8988T (cell line): ENCODE measurements around the gene BEND7.

Source experiments
- DNase-seq: peaks from one replicate; pipeline ENCODE4 v3.0.0; 2011

BEND7 gene

DNA sequence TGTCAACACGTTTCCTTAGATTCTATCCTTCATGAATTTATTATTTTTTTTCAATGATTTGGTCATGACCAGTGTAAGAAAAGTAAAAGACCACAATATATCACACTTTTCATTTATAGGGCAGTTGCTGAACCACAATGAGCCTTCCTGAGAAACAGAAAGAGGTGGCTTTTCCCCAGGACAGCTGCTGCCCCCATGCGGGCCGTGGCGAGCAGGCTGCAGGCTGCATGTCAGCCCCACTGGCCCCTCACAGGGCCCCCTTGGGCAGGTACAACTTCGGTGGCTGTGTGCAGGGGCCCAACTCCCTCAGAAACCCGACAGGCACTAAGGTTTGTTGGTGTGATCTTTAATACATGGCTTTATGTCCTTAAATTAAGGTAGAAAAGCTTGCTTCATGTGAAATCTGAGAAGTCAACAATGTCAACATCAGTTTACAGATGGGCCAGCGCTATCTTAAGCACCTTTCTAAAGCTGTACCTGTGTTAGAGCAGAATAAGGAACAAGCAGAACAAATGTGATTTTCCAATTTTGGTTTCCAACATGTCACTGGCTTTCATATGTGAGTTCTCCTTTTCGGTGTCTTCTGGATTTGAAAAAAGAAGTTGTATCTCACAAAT, 10.6 kb downstream of the BEND7 start:
- peak; percentile 55 for DNase-seq

DNA sequence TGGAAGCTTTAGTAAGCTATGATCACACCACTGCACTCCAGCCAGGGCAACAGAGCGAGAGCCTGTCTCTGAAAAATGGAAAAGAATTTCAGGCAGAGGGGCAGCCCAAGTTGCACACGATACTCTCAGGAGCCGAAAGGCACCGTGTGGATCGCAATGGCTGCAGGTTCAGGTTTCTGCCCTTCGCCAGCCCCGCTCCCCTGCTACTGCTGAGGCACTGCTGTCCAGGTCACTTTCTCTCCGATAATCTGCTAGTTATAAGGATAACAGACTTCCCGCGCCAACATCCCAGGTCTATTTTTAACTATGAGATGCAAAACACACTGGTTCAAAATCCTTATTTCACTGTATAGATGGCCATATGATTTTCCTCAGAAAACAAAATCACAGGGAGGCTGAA, 11.1 kb downstream of the BEND7 start:
- DNase-seq, result no peak

DNA sequence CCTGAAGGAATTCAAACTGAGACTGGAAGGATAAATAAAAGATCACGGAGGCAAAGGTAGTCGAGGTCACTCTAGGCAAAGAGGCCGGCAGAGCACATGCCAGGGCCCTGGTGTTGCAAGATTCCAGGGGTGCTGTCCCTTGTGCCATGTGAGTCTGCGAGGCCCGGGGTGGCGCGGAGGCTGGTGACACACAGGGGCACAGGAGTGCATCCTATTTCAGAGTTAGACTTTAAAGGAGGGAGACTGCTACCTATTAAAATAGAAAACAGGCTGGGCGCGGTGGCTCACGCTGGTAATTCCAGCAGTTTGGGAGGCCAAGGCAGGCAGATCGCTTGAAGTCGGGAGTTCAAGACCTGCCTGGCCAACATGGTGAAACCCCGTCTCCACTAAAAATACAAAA, 12.6 kb downstream of the BEND7 start:
- DNase-seq, result no peak

DNA sequence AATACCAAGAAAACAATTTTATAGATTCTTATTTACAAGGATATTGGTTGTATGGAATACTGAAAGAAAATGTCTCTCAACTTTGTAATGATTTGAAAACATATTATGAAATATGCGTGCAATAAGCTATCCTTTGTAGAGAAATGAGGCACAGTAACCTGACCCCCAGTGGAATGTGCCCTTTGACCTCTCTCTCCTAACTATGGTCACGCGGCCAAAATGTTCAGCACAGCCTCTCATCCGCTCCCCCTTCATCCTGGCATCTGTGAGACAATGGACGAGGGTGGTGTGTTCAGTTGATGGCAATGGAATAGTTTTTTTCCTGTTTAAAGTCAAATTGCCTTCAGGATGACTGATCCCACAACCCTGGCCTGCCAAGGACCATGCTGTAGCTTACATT, 13.3 kb downstream of the BEND7 start:
- no peak for DNase-seq

DNA sequence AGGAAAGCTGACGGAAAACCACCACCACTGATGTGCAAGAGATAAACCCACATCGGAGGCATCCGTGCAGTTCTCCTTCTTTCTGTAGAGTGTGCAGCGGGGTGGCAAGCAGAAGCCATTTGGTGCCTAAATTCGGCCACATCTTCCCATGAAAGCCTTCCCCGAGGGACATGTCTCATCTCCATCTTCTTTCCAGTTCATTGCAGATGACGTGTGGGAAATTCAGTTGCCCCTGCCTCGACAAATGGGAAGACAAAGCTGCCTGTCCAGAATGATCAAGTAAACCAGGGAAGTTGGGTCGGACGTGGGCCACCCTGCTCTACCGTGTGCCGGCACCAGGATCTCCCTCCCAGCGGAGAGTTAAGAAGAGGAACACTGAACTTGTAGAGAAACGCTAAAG, 14.5 kb downstream of the BEND7 start:
- no peak for DNase-seq

DNA sequence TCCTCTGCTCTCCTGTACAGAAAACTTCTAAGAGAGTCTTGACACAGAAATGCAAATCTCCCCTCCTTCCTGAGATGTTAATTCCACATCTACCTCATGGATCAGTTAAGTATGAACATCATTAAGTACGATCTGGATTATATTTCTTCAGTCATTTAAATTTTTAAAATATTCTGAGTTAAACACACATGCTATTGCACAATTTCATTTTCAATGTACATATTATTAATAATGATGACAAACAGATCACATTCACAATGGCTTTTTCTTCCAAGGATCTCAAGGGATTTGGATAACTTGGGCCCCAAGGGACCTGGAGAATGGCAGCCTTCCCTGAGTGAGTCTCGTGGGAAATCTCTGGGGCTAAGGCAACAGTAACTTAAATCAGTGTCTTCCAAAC, 16.2 kb downstream of the BEND7 start:
- no peak for DNase-seq

DNA sequence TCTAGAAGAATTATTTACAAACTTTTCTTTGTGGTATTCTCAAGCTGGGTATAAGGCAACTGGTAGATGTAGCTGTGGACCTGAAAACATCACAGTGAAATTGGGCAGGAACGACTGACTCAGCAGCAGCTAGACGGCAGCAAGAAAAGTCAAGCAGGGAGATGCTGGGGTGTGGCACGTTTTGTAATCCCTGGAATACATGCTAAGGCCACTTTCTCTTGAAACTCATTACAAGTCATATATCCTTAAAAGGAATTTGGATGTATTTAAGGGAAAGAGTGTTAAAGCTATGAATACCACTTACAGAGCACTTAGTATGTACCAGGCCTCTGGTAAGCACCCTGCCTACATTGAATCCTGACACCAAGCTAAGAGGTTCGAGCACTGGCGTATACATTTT, 17.4 kb downstream of the BEND7 start:
- DNase-seq, result no peak

DNA sequence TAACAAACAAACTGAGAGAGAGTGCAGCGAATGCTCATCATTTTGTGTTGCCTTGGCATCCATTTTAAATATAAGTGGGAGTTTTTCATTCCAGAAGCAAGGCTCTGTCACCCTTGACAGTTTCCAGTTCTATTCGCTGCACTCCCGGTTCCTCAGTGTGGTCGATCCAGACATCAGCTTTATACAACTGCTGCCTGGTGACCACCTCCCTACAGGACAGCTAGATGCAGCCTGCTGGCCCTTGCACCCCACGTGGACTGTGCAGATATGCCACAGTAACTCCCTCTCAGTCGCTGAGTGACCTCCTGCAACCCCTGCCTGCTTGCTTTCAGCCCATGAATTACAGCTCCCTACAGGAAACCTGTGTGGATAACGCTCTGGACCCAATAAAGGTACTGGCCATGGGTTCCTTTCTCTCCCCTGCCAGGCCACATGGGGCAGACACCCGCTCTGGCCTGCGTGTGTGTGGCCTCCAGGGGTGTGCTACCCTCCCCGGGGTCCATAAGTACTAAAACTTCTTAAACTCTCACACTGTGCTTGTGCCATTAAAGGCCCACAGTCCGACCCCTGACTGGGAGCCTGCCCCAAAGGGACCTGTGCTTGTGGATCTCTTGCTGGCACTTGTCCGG, 23.6 kb downstream of the BEND7 start:
- DNase-seq, result no peak

DNA sequence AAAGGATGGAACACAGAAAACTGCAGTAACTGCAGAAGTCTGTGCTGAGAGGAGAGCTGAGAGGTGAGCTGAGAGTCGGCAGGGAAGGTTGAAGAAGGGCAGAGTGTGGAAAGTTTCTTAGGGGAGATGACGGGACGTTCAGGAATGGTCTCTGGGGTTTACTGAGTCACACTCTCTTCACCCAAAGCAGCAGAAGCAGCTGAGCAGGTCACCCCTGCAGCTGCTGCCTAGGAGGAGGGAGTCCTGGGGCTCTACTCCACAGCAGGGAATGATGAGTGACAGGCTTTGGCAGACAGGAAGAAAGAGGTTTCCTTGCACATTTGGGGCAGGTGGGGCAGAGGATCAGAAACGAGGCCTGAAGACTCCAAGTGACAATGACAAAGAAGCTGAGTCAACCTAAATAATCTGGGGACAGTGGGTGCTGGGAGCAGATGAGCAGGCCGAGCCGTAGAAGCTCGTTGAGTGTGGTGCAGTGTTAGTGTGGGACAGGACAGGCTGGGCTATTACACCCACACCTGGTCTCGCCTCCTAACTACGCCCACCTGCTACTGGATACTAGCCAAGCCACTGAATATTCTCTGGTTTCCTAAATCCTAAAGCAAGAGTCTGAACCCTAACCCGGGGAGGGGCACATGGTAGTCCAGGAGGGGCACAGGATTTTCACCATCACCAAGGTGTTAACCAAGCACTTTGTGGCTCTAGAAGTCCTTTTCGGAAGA, 24.9 kb downstream of the BEND7 start:
- DNase-seq, result peak; percentile 20

DNA sequence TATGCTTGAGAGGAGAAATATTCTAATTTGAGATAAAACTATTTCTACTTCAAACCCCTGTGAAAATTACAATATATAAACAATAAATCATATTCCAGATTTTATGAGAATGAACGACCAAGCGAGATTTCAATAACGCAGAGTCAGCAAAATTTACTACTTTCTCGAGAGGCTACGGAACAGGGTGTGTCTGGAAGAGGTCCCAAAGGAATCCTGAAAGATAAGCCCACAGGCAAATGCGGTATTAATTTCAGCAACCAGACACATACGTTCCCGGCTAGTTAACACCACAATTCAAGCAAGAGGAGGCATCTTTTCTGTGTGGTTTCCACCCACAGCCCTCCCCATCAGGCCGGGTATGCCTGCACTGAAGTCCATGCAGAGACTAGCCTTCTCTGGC, 26.4 kb downstream of the BEND7 start:
- DNase-seq, result no peak

DNA sequence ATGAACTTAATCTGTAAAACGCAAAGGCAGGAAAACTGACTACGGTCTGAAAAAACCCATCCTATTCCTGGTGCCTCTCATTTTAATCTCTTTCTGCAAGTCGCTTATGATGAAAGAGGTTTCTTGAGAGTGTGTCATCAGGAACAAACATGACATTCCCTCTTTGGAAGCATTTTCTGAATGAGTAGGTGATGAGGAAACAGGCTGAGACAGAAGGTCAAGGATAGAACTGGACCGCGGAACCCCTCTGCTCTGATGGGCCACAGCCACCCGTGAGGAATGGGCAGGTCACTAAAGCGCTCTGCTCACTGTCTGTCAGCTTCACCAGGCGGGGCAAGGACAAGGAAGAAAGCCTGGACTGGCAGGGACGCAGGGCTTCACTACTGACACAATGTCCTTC, 28.6 kb downstream of the BEND7 start:
- DNase-seq, result no peak

DNA sequence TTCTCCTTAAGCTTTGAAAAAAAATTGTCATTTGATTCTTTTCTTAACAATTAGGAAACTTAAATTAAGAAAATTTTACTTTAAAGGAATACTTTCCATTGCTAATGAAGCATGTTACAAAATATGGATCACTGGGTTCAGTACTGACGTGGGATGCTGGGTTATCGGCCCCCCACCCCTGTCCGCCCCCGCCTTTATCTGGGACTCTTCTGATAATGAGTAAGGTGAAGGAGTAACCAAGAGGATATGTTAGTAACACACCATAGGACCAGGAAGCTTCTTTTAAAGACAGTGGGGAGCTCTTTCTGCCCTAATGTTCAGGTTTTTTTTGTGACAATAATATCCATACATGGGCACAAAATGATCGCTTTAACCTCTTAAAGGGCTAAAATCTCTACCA, 29.7 kb downstream of the BEND7 start:
- no peak for DNase-seq

DNA sequence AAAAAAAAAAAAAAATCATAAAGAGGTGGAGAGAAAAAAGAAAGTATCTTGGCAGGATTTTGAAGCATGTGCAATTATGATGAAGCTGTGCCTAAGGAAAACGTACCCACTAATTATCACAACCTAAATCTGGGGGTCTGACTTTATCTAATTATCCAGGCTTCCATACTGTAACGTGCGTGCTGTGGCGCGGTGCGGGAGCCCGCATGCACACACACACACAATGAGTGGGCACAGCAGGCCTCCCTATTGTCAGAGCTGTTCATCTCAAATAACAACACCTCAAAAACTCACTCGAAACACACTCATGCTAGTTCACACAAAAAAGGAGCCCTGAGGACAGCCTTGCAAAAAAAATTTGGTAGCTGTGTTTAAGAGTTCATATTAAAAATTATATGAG, 31.9 kb downstream of the BEND7 start:
- no peak for DNase-seq

DNA sequence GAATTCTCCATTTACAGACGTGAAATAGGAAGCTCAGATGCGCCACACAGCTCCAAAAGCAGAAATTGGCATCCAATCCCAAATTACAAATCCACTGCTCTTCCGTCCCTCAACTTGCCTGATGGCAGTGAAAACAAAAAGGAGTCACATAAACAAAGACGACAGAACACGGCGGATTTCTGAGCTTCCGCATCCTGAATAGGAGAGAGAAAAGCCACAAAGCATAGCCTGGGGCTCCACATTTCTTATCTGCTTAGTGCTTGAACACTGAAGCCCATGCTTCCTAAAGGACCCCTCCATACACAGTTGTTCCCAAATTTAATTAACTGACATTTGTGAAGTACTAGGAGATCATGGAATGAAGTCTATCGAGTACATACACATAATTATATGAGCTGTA, 32.6 kb downstream of the BEND7 start:
- no peak for DNase-seq

DNA sequence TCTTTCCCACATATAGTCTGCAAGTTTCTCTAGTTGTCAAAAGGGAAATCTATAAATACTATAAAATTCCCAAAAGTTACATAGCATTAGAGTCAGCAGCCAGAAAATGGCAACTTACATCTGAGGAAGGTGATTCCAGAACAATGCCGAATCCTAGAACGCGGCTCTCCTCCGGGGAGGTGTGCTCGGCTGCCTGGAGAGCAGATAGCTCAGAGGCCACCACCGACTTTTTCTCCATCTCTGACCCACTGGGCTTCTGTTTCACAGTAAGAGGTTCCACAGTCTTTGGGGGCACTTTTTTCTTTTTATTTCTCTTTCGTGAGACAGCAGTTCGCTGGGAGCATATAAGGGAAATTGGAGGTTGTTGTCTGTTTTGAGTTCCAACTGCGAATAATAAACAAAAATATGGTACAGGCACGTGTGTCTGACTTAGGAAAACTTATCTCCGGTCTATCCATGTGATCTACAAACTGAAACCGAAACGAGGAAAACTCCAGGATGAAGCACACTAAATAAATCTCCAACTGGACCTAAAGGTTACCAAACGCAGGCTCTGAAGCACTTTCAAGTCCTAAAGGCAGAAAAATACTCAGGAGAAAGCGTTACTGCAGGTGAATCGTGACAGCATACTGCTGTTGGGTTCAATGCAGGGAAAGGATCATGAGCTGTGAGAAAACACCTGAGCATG, 36.2 kb downstream of the BEND7 start:
- no peak for DNase-seq

DNA sequence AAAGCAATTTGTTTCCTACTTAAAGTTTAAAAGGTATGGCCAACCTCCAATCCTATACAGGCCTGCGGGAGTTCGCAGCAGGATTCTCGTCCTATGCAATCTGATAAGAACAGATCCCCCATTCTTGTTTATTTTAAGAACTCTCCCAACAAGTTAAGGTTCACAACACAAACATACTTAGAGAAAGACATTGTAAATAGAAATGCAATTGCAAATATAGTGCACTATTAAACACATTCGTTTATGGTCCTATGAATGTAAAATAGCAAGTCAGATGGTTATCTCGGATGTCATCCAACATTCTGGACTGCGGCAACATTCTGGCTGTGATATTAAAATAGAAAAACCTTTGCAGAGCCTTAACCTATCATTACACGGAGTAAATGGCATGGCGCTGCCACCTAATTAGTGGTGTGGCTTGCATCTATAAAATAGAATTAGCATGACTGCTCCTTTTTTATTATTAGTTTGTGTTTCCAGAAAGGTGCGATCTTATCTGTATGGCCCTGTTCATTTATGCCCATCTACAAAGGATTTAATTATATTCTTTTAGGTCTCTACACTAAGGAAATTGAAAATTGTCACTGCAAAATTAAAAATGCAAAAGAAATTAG, 37.0 kb downstream of the BEND7 start:
- no peak for DNase-seq

DNA sequence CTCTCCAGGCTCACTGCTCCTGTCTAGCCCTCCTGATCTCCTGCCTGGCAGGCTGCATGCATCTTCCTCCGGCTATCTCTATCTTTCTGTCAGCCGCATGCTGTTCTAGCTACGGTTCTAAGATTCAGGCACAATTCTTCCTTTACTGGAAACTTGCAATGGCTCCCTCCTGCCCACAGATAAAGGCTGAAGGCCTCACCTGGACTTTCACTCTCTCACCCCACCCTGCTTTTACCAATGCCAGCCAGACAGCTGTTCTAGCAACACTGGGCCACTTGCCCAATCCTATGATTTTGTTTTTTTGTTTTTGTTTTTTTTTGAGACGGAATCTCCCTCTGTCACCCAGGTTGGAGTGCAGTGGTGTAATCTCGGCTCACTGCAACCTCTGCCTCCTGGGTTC, 38.3 kb downstream of the BEND7 start:
- DNase-seq, result no peak

DNA sequence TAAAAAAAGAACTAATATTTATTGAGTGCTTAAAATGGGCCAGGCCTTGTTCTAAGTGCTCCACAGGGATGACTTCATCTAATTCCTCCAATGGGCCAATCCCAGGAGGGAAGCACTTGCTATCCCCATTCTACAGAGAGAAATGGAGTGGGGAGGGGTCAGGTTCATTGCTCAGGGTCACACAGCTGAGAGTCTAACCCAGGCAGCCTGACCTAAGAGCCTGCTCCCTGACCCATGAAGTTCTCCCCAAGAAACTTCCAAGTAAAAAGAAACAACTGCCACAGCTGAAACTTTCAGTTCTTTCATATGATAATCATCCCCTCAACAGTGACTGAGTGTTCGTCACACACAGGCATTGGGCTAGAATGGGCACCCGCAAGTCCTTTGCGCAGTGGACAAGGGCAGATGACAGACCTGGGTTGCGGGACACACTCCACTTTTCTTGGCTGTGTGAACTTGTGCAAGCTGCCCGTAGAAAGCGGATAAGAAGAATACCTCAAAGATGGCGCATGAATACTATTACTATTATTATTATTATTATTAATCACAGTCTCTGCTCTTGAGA, 39.7 kb downstream of the BEND7 start:
- DNase-seq, result no peak

DNA sequence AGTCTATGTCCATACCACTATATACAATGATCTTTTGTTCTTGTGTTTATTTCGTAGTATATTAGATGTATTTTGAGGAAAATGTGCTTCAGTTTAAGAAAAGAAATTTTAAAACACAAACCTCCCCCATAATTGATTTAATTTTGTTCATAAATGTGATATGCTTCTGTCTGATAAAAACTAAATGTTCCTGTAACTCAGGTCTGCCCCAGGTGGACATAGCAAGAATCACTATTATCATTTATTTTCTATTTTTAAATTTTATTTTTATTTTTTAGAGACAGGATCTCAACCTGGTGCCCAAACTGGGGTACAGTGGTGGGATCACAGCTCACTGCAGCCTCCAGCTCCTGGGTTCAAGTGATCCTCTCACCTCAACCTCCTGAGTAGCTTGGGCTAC, 43.2 kb downstream of the BEND7 start:
- no peak for DNase-seq

DNA sequence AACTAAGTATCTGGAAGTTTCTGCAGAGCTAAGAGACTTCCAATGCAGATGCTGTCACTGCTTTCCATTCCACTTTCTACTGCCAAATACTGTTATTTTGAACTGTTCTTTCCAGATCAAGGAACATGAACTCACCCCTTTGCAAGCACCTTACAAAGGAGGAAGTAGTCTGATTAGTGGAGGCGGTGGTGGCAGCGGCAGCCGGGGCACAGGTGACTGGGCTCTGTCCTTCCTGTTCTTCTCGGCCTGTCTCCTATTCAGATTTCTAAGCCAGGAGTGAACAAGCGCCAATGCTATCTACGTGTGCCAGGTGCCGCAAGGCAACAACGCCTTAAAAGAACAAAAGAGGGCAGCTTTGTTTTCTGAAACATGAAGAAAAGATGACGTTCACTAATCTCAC, 44.9 kb downstream of the BEND7 start:
- no peak for DNase-seq

DNA sequence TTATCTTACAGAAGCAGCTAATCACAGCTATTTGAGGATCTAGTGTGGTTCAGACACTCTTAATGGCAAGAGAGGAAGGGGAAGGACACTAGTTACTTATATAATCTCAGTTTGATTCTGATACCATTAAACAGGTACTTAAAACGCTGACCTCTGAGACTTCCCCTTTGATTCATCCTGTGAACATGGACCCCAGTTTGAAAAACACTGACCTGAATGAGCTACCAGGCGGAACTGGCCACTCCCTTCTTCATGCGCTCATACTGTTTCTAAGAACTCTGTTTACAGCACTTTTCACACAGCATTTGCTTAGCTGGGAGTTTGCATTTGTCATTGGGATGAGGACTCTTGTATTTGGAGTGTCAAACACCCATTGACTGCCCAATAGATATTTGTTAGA, 45.7 kb downstream of the BEND7 start:
- DNase-seq, result no peak

DNA sequence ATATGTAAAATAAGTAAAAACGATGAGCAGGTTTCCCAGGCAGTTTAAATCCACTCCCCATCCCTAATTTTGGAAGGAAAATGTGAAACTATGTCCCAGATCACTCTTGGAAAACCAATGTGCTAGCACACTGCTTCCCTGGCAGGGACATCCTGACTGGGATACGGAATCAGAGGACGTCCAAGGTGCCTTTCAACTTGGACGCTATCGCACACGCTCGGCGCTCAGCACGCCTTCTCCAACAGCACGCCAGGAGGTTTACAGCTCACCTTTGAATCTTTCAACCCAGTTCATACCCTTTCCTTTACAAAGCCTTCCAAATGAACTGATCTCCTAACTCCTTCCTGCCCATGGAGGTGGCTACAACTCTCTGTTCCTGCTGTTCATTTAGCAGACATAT, 47.1 kb downstream of the BEND7 start:
- DNase-seq, result no peak

DNA sequence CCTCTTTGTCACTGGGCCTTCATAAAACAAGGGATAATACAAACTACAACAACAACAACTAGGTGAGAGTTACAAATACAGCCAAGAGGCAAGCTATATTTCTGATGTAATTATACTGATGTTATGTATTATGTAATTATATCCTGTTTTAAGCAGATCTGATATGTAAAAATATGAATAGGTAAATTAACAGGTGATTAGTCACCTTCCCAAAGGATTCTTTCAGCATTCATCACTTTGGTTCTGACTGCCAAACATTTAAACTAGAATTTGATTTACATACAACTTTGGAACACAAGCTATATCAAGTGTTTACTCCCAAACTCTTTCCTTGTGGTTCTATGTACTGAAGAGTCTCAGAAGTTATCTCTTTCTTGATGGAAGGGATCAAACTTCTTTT, 53.7 kb downstream of the BEND7 start:
- DNase-seq, result no peak
